Measurements from ENCODE around the gene SAXO1.
"Not testable (repeated sequence)": the region's sequence is repeated elsewhere in the genome, so short reads cannot be mapped to it uniquely, and the experiment has no call there.

The SAXO1 gene

DNA sequence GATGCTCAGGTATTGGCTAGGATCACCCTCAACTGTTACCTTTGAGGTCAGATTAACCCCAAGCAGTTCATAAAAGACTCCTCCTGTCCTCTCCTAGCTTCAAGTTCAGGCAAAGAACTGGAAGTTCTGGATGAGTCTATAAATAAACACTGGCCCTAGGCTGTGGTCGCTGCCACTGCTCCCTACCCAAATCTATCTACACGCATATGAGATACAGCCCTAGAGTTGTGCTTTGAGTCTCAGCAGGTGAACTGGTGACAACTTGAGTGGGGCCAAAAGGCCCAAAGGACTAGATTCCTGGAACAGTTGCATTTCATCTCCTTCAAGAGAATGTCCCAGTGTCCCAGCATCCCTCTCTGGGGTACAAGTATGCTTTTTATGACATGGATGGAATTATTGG is 62.6 kb downstream of the SAXO1 start:
- no peak for DNase-seq (ENCODE audit: low read depth in 2 of 2)

DNA sequence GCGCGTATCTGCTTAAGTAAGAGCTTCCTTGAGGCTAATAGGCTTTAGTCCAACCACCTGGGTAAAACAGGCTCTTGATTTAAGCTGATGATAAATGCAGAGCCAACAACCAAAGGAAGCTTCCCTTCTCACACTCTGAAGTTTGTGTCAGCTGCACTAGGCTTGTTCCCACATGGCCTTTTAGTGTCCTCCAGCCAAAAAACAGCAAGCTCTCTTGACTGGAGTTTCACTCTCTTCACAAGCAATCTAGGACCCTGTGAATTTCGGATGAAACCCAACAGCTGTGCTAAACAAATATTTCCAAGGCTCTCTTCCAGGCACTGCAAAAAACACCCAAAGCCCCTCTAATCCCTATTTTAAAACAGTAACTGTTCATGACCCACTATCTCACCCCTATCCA is 63.9 kb downstream of the SAXO1 start:
- DNase-seq (ENCODE audit: low read depth in 2 of 2): no peak

DNA sequence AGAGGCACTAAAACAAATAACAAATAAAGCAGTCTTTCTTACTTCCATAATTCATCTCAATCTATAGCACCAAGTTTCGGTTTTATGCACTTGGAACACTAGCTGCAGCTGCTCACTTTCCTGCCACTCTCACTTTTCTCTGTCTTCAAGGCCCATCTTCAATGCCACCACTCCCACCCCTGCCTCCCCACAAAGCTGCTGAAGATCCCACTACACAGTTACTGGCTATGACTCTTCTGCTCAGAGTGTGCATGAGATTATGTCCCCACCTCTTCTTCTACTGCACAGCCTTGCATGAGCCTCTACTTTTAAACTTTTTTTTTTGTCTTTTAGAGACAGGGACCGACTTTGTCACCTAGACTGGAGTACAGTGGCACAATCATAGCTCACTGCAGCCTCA is 77.4 kb downstream of the SAXO1 start:
- no peak for DNase-seq (ENCODE audit: low read depth in 2 of 2)

DNA sequence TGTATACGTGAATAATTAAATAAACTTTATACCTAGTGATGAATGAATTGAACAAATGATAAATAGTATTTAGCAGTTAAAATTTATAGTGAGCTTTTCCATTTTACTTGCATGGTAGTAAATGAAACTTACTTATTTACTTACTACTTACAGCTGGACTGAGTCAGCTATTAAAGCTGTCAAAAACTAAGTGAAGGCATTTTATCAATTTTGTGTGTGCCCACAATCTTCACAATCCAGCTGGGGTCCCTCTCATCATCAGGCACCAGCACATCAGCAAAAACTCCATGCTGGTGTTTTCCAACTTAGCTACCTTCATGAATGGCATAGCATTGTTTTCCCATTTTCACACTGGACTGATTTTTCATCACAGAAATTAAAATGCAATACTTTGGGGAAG is 81.1 kb downstream of the SAXO1 start:
- DNase-seq (ENCODE audit: low read depth in 2 of 2): no peak

DNA sequence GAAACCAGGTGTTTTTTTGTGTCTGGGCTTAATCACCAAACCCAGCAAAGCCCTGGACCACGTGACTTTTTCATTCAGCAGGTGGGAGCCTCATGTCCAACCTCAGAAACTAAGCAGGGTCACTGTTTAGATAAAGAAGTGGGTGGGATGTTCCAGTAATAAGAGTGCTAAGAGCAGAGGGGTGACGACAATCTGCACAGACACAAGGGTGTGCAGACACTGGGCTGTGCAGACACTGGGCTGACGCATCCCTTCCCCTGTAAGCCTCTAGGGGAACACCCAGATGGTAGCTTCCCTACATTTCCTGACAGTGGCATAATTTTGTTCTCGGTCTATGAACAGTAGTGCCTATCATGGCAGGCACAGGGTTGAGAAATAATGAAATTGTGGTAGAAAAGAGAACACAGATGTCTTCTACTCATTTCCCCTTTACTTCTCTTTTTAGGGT is 85.1 kb downstream of the SAXO1 start:
- no peak for DNase-seq (ENCODE audit: low read depth in 2 of 2)

DNA sequence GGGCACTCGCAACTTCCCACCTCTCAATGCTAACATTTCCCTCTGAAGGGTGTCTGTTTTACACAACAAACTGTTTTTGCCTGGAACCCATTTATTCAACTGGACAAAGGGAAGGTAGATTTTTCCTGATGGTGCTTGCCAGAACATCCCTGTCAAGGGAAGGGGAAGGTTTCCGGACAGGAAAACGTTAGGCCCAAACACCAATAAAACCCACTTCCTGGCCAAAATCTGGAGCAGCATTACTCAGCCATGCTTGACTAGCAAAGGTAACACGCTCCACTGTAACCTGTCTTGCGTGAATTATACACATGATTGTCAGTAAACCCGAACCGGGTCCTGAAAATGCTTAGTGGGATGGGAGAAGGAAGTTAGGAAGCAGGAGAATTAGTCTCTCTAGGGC is 90.2 kb downstream of the SAXO1 start:
- no peak for DNase-seq (ENCODE audit: low read depth in 2 of 2)

DNA sequence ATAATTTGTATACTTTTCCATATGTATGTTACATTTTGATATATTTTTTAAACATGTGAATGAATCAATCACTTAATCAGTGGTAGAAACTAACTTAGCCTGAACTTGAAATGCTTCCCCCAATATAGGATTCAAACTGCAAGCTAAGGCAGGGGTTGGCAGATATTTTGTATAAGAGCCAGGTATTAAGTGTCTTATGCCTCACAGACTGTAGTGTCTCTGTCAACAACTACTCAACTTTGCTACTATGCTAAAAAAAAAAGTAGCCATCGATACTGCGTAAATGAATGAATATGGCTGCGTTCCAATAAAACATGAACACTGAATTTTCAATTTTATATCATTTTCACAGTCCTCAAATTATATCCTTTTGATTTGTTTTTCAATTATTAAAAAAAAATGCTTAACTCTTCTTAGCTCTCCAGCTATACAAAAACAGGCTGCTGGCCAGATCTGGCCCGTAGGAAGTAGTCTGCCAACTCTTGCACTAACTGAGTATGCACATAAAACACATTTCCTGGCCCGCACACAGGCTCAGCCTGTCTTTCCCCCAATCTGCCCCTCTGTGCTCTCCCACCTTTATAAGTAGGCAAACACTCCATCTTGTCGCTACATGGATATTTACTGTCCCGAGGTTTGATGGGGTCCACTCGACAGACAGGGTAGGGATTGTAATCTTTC is 91.8 kb downstream of the SAXO1 start:
- no peak for DNase-seq (ENCODE audit: low read depth in 2 of 2)

DNA sequence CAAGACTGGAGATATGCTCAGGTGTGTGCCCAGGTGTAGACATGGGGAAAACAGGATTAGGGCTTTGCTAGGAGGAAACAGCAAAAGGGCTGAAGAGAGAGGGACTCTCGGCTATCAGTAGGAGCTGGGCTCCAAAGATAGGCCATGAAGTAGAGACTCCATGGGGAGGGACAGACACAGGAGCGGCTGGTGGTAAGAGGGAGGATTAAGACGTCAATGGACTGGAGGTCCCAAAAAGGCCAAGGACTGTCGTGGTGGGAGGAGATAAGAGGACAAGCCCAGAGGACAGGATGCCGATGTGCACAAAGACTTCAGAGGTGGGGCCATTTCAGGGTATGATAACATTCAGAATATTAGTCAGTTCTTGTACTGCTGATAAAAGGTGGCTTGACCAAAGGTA is 93.1 kb downstream of the SAXO1 start:
- no peak for DNase-seq (ENCODE audit: low read depth in 2 of 2)

DNA sequence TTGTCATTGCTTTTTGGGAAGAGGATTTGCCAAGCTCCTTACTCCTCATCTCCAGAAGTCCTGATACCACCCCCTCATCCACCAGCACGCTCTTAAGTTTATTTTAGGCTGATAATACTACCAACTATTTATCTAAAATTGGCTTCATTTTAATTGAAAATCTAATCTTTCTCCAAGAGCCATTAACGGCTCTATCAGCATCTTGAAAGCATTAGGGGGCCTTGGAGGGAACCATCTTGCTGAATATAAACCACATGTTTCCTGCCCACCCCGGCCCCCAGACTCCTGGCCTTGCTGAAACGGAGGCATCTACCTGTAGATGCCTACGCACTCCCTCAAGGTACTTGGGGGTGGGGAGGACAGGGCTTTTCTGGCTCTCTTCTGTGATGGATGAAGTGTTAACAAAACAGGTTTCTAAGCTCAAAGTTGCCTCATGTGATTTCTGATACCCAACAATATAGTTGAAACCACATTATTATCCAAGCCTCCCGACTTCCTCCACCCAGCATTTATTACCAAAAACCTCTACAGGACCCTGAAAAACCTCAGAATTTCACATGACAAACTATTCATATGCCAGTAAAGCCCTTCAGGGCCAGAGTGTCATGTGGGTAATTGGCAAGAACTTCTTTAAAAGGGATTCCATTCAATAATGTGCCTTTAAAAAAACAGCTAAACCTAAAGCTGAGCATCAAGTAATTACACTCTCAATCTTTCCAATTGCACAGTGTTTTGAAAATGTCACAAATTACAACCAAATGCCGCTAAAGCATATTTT is 96.7 kb downstream of the SAXO1 start:
- no peak for DNase-seq (ENCODE audit: low read depth in 2 of 2)

DNA sequence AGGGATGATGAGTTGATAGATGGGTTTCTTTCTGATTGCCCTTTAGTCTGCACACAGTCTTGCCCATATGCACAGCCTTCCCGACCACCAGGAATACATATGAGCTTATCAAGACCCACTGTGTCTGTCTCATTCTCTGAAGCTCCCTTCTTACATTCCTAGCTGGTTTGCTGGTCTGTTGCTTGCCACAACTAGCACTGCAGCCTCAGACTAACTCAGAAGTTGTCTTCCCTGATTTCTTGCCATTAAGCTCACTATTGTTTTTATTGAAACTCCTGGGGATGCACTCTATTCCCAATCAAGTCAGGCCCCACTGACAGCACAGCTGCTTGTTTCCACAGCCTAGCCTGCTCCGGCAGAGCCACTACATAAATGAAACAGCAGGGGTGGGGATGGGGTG is 97.5 kb downstream of the SAXO1 start:
- DNase-seq (ENCODE audit: low read depth in 2 of 2): no peak

DNA sequence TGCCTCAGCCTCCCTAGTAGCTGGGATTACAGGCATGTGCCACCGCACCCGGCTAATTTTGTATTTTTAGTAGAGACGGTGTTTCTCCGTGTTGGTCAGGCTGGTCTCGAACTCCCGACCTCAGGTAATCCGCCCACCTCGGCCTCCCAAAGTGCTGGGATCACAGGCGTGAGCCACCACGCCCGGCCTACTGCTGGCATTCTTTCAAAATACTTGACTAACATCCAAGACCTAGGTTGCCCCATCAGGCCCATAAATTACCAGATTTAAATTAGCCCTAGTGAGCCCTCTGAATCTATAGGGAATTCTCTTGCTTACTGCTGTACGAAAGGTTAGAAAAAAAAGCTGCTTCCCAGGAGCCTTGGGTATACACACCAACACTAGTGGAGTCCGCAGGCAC is 102.4 kb downstream of the SAXO1 start:
- not testable (repeated sequence) for DNase-seq (ENCODE audit: low read depth in 2 of 2)

DNA sequence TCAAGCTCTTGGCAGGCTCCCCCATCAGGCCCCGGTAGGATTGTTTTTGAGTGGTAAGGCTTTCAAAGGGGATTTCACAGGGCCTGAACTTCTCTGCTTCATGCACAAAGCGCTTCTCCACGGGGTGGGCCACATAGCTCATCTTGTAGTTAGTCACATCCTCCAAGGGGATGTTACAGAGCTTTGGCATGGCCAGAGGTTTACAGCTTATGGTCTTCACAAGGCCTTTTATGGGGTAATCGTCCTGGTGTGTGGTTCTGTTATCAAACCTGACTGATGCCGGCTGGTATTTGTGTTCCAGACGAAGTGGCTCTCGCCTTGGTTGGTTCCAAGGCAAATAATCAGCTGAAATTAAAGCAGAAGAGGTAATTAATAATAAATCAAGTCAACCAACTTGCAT is 104.3 kb downstream of the SAXO1 start:
- no peak for DNase-seq (ENCODE audit: low read depth in 2 of 2)

DNA sequence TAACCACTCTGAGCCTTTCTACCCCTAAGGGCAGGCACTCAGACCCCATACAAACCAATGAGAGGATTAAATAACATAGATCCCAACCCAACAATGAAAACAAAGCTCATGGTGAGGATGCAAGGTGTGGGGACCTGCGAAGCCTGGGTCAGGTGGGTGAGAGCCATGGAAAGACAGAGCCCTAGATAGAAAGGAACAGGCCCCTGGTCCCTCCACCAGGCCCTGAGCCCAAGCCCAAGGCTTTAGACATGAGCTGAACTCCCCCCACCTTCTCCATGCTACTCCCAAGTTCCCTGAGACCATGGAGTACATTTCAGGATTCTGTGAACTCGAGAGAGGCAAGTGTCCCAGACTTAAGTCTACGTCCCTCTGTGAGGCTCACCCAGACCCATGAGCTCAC is 106.5 kb downstream of the SAXO1 start:
- DNase-seq (ENCODE audit: low read depth in 2 of 2): no peak

DNA sequence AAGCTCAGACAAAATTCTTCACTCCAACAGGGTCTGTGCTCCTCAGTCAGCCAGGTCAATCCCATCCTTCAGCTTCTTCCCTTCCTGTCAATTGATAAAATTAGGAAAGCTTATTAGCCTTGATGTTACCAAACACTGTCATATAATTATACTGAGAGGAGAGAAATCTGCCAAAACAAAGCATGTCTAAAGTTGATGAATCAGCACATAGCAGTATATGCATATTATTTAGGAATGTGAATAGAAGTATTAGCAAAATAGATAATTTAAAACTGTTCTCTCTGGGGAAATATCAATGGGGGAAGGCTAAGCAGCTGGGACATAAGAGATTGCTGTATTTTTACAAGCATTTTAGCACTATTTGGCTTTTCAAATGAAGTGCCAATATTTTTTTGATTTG is 107.1 kb downstream of the SAXO1 start:
- no peak for DNase-seq (ENCODE audit: low read depth in 2 of 2)

DNA sequence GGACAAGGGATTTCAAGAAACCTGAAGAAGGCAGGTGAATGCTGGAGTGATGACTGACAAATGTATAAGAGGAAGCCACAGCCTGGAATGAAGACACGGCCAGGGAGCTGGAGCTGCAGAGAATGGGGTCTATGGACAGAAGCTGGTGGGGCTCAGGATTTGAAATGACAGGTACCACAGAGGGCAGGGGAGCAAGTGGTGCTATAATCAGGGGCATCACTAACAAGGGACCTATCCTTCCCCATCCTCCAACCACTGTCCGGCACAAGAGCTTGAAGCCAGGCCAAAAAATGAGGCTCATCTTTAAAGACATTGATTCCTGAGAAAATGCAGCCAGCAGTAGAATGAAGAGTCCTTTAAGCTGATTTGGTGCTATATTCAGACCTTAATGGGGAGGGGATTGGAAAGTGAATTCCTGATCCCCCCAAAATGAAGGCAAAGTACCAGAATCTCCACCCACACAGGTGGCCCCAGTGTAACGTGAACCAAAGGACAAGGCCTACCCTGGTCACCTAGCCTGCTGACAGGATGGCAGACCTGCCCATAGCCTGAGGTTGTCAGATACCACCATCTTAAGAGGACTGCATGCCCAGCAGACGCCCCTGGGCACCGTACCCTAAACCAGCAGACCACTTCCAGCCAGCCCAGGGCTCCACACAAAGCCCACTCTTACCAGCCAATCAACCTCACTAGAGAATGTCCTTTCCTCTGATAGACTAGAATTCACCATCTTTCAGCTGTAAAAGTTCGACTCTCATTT is 109.2 kb downstream of the SAXO1 start:
- no peak for DNase-seq (ENCODE audit: low read depth in 2 of 2)

DNA sequence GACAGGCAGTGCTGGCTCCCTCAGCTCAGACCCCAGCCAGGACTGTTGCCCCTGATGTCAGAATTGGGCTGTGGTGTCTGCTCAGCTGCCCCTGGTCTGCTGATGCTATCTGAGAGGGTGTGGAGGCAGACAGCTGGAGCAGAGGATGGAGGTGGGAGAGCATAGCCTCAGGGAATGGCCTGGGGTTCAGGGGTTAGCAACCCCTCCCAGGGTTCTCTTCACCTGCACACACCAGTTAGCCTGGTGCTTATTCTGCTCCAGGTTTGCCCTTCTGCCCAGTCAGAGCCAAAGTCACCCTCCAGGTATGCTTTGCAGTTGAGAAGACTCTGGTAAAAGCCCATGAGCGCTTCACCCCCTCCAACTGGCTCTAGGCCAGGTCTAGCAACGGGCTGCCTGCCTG is 109.8 kb downstream of the SAXO1 start:
- DNase-seq (ENCODE audit: low read depth in 2 of 2): no peak

DNA sequence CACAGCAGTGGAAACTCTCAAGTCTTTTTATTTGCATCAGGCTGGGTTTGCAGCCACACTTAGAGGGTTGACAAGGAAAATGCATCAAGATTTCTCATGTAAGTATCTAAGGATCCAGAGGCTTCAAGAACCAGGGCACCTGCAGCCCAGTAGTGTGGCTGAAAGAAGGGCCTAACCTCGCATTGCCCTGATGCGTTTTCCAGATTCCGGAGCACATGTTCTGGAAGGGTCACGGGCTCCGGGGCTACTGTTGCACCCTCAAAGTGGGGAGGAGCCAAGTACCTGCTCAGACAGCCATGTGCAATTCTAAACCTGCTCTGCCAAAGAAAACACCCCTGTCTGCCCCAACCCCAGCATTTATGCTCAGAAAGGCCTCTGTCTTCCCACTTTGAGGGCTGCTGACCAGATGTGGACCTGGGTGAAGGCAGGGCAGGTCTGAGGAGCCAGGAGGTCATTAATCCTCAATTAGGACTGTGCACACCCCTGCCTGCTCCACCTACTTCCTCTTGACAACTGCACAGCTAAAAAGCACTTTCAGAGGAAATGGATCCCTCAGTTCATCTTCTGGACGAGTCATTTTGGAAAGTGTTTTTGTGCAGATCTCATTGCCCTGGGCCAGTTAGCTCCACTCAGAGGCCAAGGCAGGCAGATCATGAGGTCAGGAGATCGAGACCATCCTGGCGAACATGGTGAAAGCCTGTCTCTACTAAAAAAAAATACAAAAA is 110.7 kb downstream of the SAXO1 start:
- no peak for DNase-seq (ENCODE audit: low read depth in 2 of 2)

DNA sequence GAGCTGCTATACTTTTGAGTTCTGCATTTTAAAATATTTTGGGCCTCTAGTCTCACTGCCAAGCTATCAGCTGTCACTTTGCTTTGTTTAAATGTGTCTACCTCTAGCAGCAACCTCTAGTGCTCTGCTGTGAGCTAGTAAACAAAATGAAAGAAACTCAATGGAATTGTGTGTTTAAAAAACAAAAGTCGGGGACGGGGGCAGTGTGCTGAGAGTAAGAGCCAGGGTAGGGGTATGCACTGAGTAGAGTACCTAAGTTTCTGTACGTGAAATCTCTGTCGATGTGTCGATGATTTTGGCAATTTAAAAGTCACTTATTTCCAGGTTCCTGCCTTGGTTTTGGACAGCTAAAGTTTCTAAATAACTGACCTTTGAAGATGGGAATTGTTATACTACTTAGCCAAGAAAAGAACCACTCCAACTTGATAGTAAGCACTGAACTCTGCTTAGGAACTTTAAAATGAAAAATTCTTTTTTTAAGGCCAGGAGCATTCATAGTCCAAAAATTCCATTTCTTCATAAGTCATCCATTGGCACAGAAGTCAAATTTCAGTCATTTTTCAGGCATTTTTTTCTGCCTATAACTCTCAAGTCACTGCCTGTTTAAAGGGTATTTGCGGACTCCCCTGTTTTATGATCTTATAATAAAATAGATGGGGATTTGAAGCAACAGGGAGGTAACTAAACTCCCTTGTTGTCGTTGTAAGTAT is 111.5 kb downstream of the SAXO1 start:
- DNase-seq (ENCODE audit: low read depth in 2 of 2): no peak

DNA sequence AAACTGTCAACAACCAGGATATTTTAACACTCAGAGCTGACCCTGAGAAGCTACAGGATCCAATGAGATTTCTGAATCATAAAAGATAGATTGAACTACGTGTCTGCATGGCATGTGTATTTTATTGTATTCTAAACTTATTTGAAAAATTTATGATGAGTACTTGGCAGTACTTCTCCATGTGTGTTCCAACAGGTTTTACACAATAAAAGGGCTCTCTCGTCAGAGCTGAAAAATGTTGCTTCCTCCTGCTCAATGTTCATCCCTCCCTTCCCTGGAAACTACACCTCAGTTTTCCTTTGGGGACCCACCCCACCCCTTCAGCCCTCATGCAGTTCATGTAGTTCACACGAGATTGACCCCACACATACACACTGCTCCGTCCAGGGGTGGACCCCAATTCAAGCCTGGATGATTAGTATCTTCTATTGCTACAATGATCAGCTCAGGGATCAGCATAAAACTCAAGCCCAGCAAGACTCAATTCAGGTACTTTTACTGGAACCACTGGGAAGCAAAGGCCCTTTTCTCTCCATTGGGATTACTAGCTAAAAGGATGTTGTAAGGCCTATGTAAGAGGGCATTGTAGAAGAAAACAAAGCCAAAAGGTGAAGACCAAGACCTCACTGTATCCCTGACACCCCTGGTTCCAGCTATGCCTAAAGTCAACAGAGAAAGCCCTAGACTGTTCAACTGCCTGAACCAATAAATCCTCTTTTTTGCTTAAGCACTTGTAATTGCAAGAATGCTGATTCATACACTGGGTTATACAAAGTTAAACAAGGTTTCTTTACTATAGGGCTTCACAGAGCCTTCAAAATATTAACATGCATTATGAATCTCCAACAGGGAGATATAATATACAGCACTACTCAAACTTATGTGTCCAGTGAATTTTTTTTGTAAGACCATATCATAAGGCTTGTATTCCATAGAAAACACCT is 112.6 kb downstream of the SAXO1 start:
- DNase-seq (ENCODE audit: low read depth in 2 of 2): no peak

DNA sequence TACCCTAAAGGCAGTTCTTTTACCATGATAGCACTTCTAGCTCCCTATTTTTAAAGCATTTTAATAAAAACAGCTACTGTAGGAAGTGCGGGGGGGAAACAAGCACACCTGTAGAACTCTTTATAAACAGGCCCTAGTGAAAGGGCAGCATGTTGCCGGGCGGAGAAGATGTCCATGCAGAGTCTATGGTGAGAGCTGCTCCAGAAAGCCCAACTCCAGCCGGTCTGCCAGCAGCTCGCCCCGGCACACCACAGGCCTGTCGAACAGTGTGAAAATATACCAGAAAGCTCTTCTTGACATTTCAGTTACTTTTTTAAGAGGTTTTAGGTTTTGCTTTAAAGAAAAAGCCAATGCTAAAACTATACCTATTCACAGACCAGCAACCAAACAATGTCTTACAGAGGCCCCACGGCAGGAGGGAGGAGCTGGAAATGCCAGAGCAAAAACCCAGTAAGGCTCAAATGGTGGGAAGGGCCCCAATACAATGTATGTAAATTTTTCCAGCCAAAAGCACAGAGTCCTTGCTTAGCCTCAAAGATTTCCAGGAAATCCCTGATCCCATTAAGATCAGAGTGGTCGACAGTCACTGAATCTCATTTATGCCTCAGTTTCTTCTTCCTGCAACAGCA is 121.2 kb downstream of the SAXO1 start:
- no peak for DNase-seq (ENCODE audit: low read depth in 2 of 2)

Data from stimulated activated CD4-positive, alpha-beta T cell treated with anti-CD3 and anti-CD28 coated beads, Interleukin-1b, Interleukin-23, amount 100 ng/mL, for 4 hours (primary cell).